NOMO-1 treated with dmso at 0.1 percent for 144 hours (cell line): ENCODE results near the gene KRTAP4-5.
"Not testable (repeated sequence)": the region's sequence is repeated elsewhere in the genome, so short reads cannot be mapped to it uniquely, and the experiment has no call there.

ENCODE experiments used
- DNase-seq: peaks from one replicate; lab custom pipeline; 2025; ENCODE audit not compliant: unreplicated experiment; lab: John Stamatoyannopoulos, UW

The KRTAP4-5 gene

GRCh38 chr17:41149652-41149985 is at the start of gene KRTAP4-5:
TSS of gene KRTAP4-5 (minus strand) at chr17:41149825. CDS start at chr17:41149767, 58 bp downstream.
- no peak for DNase-seq

- no peak for DNase-seq
Observed at GRCh38 chr17:41196068-41196467, 46.4 kb upstream of the KRTAP4-5 start.

DNA sequence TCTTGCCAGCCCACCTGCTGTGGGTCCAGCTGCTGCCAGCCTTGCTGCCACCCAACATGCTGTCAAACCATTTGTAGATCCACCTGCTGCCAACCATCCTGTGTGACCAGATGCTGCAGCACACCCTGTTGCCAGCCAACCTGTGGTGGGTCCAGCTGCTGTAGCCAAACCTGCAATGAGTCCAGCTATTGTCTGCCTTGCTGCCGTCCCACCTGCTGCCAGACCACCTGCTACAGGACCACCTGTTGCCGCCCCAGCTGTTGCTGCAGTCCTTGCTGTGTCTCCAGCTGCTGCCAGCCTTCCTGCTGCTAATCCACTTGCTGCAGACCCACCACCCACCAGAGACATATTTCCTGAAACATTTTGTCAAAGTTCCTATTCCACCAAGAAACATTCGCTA is 40.7 kb upstream of the KRTAP4-5 start:
- no peak for DNase-seq

DNA sequence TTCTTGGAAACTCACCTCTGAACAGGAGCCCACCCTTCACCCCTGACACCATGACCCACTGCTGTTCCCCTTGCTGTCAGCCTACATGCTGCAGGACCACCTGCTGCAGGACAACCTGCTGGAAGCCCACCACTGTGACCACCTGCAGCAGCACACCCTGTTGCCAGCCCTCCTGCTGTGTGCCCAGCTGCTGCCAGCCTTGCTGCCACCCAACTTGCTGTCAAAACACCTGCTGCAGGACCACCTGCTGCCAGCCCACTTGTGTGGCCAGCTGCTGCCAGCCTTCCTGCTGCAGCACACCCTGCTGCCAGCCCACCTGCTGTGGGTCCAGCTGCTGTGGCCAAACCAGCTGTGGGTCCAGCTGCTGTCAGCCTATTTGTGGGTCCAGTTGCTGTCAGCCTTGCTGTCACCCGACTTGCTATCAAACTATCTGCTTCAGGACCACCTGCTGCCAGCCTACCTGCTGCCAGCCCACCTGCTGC is 40.3 kb upstream of the KRTAP4-5 start, which contains the start of gene KRTAP9-1:
Gene KRTAP9-1 (plus strand): TSS at position 51 of the 482 bp plus-strand sequence. CDS start 0 bp downstream, at position 51.
- not testable (repeated sequence) for DNase-seq

- no peak for DNase-seq
Observed at GRCh38 chr17:41186872-41187271, 37.2 kb upstream of the KRTAP4-5 start.

DNA sequence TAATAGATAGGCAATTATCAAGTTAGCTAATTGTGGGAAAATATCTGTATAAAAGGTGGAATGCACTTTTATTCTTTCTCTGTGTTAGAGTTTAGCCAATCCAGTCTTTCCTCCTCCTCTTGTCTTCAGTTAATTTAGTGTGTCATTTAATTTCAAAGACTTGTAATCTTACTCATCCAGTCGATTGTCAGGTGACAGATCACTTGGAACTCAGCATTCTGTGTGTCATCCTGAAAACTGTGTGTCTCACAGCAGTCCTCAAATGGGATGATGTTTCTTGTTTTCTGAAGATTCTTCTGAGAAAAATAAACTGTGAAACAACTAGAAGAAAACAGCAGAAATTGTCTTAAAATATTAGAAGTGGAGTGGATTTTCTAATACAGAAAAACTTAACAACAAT is 35.4 kb upstream of the KRTAP4-5 start:
- DNase-seq = no peak

- DNase-seq = no peak
Observed at GRCh38 chr17:41184480-41184961, 34.9 kb upstream of the KRTAP4-5 start, which contains the start of gene KRTAP4-1. TSS of gene KRTAP4-1 (minus strand) at chr17:41184911. CDS start at chr17:41184854, 57 bp downstream.

- no peak for DNase-seq
Observed at GRCh38 chr17:41178843-41179616, 29.4 kb upstream of the KRTAP4-5 start.

DNA sequence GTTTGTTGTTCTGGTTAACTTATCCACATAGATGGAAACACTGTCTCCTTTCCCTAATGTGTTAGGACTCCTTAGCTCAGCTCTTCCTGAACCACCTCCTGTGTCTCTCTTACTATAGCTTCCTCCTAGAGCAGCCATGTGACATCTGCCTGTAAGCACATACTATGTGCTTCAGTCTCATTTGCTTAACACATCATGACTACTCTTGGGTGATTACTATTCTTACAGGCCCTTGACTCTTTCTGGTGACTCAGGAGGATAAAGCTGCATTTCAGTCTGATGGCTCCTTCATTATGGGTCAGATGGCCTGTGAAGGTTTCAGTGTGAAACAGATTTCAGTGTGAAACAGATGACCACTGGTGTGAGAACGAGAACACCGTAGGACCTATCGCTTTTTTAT is 28.7 kb upstream of the KRTAP4-5 start:
- no peak for DNase-seq

GRCh38 chr17:41177727-41178271 is 28.2 kb upstream of the KRTAP4-5 start, which contains the start of gene KRTAP4-2:
TSS of gene KRTAP4-2 (minus strand) at chr17:41178221. CDS start at chr17:41178164, 57 bp downstream.
- no peak for DNase-seq

DNA sequence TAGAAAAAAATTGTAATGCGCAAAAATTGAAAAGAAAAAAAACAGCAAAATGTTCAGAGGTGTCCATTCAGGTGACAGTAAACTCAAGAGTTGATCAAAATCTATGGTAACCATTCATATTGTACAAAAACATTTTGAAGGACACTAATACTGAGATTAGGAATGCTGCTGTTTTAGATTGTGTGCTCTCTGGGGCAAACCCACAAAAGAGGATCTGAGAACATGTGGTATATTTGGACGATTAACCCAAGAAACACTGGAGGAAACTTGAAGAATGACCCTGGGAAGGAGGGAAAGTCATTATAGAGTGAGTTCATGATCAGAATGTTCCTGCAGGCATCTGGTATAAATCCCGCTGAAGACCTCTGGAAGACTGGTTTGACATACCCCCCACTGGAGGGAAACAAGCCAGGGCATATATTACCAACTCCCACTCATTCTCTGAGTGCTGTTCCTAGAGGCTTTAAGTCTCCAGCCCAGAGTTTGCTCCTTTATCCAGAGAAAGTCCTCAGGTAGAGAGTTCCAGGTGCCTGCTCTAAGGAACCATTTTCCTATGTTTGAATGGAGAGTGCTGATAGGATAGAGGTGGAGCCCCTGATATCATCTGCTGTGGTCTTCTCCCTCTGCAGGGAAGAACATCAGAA is 27.2 kb upstream of the KRTAP4-5 start:
- DNase-seq = no peak

- no peak for DNase-seq
Observed at GRCh38 chr17:41171886-41172285, 22.3 kb upstream of the KRTAP4-5 start.

- no peak for DNase-seq
Observed at GRCh38 chr17:41168121-41168520, 18.5 kb upstream of the KRTAP4-5 start, which contains the start of gene KRTAP4-3. TSS of gene KRTAP4-3 (minus strand) at chr17:41168221. CDS start at chr17:41168172, 49 bp downstream.

- DNase-seq = no peak
Observed at GRCh38 chr17:41167561-41167960, 17.9 kb upstream of the KRTAP4-5 start.

DNA sequence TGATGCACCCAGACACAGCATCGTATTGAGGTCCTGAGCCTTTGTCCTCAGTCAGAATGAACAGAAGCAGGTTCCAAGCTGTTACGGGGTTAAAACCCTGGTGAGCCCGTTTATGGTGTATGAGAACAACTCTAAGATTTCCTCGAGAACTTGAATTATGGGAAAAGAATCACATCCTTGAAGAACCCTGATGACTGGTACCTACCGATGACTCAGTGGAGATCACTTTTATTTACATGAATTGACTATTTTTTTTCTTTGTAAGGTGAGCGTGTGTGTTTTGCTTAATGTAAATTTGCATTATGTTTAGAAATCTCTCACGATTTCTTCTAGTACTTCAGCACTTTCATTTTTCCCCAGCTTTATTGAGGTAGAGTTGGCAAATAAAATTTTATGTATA is 14.2 kb upstream of the KRTAP4-5 start:
- no peak for DNase-seq

- DNase-seq = no peak
Observed at GRCh38 chr17:41160648-41161047, 11.0 kb upstream of the KRTAP4-5 start, which contains the start of gene KRTAP4-4. TSS of gene KRTAP4-4 (minus strand) at chr17:41160748. CDS start at chr17:41160691, 57 bp downstream.

DNA sequence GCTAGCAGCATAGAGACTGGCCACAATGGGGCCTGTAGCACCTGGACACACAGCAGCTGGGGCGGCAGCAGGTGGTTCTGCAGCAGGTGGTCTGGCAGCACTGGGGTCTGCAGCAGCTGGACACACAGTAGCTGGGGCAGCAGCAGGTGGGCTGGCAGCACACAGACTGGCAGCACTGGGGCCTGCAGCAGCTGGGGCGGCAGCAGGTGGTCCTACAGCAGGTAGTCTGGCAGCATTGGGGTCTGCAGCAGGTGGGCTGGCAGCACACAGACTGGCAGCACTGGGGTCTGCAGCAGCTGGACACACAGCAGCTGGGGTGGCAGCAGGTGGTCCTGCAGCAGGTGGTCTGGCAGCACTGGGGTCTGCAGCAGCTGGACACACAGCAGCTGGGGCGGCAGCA is 10.6 kb upstream of the KRTAP4-5 start:
- not testable (repeated sequence) for DNase-seq

DNA sequence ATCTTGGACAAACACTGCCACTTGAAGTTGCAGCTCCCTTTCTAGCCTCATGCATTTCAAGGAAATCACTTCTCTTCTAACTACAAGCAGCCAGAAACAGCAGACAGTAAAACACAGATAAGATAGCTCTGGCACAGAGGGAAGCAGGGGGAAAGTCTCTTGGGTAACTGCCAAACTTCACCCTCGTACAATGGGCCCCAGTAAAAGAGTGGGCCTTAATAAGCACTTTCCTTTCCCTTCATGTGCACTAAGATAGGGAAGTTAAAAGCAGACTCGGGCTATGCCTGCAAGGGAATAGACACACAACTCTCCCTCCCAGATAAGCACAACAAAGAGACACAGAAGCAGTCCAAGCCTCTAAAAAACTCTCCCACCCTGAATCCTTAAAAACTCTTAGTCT is 4.2 kb upstream of the KRTAP4-5 start:
- no peak for DNase-seq

GRCh38 chr17:41151525-41151924 is 1.9 kb upstream of the KRTAP4-5 start:
- DNase-seq = no peak

- DNase-seq = no peak
Observed at GRCh38 chr17:41150026-41150425, 401 bp upstream of the KRTAP4-5 start.

DNA sequence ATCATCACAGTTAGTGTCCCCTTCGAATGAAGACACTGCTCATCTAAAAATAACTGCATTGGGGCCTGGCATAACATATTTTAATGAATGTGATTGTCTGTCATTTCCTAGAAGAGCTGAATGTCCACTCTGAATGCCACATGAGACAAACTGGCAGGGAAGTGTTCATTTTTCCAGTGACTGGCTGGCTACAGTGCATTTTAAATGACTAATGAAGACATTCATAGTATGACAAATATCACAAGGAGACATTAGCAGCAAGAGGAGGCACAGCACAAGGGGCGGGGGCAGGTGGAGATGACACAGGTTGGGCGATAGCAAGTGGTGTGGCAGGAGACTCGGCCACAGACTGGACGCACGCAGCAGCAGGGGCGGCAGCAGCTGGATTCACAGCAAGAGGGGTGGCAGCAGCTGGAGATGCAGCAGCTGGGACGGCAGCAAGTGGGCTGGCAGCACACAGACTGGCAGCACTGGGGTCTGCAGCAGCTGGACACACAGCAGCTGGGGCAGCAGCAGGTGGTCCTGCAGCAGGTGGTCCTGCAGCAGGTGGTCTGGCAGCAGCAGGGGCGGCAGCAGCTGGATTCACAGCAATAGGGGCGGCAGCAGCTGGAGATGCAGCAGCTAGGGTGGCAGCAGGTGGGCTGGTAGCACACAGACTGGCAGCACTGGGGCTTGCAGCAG is 514 bp downstream of the KRTAP4-5 start:
- not testable (repeated sequence) for DNase-seq
